ENCODE data around the gene CRB1.

The CRB1 gene

GRCh38 chr1:197351821-197352440, 83.9 kb downstream of the CRB1 start:
- ChIA-PET CTCF (no interaction called here), POLR2A (no interaction called here)
- DNase-seq (ENCODE audit: extremely low spot score): no peak
- TF ChIP-seq PKNOX1 (IDR thresholded peaks at IDR 0.05) (0 out of 2 replicates have a peak, but pooled peaks have one; percentile 2), CTBP1 (IDR thresholded peaks at IDR 0.05; ENCODE audit: borderline replicate concordance) (no peak)

DNA sequence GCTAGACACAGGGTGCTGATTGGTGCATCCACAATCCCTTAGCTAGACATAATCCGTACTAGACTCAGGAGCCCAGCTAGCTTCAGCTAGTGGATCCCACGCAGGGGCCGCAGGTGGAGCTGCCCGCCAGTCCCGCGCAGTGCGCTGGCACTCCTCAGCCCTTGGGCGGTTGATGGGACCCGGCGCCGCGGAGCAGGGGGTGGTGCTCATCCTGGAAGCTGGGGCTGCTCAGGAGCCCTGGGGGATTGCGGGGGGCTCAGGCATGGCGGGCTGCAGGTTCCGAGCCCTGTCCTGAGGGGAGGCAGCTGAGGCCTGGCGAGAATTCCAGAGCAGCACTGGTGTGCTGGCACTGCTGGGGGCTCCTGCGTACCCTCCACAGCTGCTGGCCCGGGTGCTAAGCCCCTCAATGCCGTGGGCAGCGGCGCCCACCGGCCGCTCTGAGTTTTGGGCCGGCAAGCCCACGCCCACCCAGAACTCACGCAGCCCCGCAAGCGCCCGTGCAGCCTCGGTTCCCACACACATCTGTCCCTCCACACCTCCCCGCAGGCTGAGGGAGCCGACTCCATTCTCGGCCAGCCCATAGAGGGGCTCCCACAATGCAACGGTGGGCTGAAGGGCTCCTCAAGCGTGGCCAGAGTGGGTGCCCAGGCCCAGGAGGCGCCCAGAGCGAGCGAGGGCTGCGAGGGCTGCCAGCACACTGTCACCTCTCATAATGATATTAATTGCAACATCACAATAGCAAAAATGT, 87.4 kb downstream of the CRB1 start:
- POLR2A ChIA-PET: no interaction called here

DNA sequence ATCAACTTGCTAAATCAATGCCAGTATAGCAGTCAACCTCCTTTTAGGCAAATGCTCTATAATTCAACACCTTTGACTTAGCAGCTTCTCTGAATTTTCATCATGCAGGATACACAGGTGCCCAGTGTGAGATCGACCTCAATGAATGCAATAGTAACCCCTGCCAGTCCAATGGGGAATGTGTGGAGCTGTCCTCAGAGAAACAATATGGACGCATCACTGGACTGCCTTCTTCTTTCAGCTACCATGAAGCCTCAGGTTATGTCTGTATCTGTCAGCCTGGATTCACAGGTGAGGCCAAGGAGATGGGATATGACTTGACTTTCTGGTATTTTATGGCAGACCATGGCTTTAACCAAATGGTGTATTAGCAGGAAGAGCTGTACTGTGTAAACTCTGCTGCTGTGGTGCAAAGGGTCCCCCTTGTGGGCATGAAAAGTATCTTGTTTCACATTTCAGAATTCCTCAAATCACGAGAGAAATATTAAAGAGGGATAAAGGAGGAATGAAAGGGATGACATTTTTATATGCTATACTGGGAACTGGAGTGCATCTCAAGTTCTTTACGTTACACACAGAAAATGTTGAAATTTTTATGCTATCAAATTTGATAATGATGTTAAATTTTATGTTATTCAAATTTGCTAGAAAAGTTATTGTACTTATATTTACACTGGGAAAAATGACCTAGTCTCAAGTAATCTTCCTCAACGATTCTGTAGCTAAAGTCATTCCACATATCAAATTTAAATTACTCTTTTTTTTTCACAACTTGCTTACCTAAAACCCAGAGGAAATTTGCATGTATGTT, 88.9 kb downstream of the CRB1 start:
- TF ChIP-seq ZNF384 (IDR thresholded peaks at IDR 0.05) (no peak), HDGF (IDR thresholded peaks at IDR 0.05; ENCODE audit: borderline replicate concordance) (no peak), FOXK2 (IDR thresholded peaks at IDR 0.05) (no peak)
- ChIA-PET POLR2A (no interaction called here), CTCF (interaction anchor here (0.6 to 1.5 kb wide), 5 partner anchors 12 to 1343 kb away, joined by 3 to 5 read pairs (median 4); no protein-coding TSS in a partner anchor)
- peak; percentile 44 for DNase-seq (ENCODE audit: extremely low spot score)

More for the DNA sequence above, 87.4 kb downstream of the CRB1 start:
- DNase-seq (ENCODE audit: extremely low spot score): no peak
- no peak for TF ChIP-seq ZNF384 (IDR thresholded peaks at IDR 0.05)
- no peak for TF ChIP-seq ELF4 (IDR thresholded peaks at IDR 0.05)
- no peak for TF ChIP-seq CTBP1 (IDR thresholded peaks at IDR 0.05; ENCODE audit: borderline replicate concordance)
- TF ChIP-seq BHLHE40 (IDR thresholded peaks at IDR 0.05; ENCODE audit: borderline replicate concordance): no peak
- TF ChIP-seq SP1 (IDR thresholded peaks at IDR 0.05): no peak
- CTCF ChIA-PET: no interaction called here

- POLR2A ChIA-PET: no interaction called here
- CTCF ChIA-PET: no interaction called here
- no peak for TF ChIP-seq L3MBTL2 (conservative IDR thresholded peaks at IDR 0.05)
- DNase-seq (ENCODE audit: extremely low spot score): no peak
These were observed 90.9 kb downstream of the CRB1 start for GRCh38 chr1:197358959-197359358.

GRCh38 chr1:197360068-197360467, 92.0 kb downstream of the CRB1 start:
- TF ChIP-seq LEF1 (IDR thresholded peaks at IDR 0.05; ENCODE audit: borderline replicate concordance) (no peak), SP1 (IDR thresholded peaks at IDR 0.05) (no peak), HDGF (IDR thresholded peaks at IDR 0.05; ENCODE audit: borderline replicate concordance) (no peak), FOXK2 (IDR thresholded peaks at IDR 0.05) (no peak), ELF4 (IDR thresholded peaks at IDR 0.05) (no peak), CTBP1 (IDR thresholded peaks at IDR 0.05; ENCODE audit: borderline replicate concordance) (no peak), FOXM1 (IDR thresholded peaks at IDR 0.05; ENCODE audit: borderline replicate concordance) (no peak), TARDBP (IDR thresholded peaks at IDR 0.05) (no peak), ARNT (IDR thresholded peaks at IDR 0.05) (no peak), L3MBTL2 (conservative IDR thresholded peaks at IDR 0.05) (no peak), FOXA1 (IDR thresholded peaks at IDR 0.05) (no peak), ZNF384 (IDR thresholded peaks at IDR 0.05) (no peak), NFRKB (IDR thresholded peaks at IDR 0.05) (no peak)
- no peak for DNase-seq (ENCODE audit: extremely low spot score)
- CTCF ChIA-PET: interaction anchor here (1.5 kb wide), 1 partner anchor 9 kb away, joined by 3 read pairs; no protein-coding TSS in a partner anchor
- POLR2A ChIA-PET: no interaction called here

DNA sequence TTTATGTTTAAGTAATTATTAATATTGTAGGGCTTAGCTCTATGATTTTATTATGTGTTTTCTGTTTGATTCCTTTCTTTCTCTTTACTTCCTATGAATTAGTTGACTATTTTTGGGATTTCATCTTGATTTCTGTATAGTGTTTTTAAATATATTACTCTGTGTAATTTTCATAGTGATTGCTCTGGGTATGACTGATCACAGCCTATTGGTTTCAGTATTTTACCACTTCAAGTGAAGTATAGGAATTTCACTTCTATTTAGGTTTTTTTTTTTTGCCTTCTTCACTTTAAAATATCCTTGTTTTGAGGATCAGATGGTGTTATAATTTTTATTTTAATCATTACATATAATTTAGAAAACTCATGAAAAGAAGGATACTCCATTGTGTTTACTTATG, 94.8 kb downstream of the CRB1 start:
- no peak for DNase-seq (ENCODE audit: extremely low spot score)
- TF ChIP-seq ZNF384 (IDR thresholded peaks at IDR 0.05) (no peak), SP1 (IDR thresholded peaks at IDR 0.05) (no peak), FOXM1 (IDR thresholded peaks at IDR 0.05; ENCODE audit: borderline replicate concordance) (no peak), FOXK2 (IDR thresholded peaks at IDR 0.05) (no peak), SUZ12 (IDR thresholded peaks at IDR 0.05) (no peak)
- ChIA-PET CTCF (interaction anchor here (0.6 kb wide), 1 partner anchor 160 kb away, joined by 4 read pairs; no protein-coding TSS in a partner anchor), POLR2A (no interaction called here)

GRCh38 chr1:197363855-197364254, 95.8 kb downstream of the CRB1 start:
- ChIA-PET POLR2A (no interaction called here), CTCF (no interaction called here)
- no peak for DNase-seq (ENCODE audit: extremely low spot score)
- TF ChIP-seq FOXM1 (IDR thresholded peaks at IDR 0.05; ENCODE audit: borderline replicate concordance): no peak
- no peak for TF ChIP-seq NFRKB (IDR thresholded peaks at IDR 0.05)
- TF ChIP-seq TARDBP (IDR thresholded peaks at IDR 0.05): no peak
- TF ChIP-seq ELF4 (IDR thresholded peaks at IDR 0.05): no peak
- TF ChIP-seq BHLHE40 (IDR thresholded peaks at IDR 0.05; ENCODE audit: borderline replicate concordance): no peak
- no peak for TF ChIP-seq ZNF384 (IDR thresholded peaks at IDR 0.05)

DNA sequence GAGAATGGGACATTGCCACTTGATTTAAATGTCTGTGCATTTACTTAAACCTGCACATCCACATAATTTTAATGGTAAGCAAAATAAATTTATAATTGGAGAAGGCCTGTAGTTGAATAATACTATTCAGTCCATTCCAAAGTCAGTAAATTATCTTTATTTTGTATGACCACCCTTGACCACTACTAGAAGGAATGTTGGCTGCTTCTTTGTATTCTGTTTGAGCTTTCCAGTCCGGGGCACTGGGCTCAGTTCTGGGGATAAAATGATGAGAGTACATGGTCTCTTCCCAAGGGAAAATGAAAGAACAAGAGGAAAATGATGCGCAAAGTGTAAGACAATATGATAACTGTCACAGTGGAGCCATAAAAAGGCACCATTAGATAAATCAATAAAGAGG, 98.9 kb downstream of the CRB1 start:
- CTCF ChIA-PET: interaction anchor here (0.6 kb wide), 1 partner anchor 38 kb away, joined by 3 read pairs; no protein-coding TSS in a partner anchor
- TF ChIP-seq BHLHE40 (IDR thresholded peaks at IDR 0.05; ENCODE audit: borderline replicate concordance) (no peak), FOXM1 (IDR thresholded peaks at IDR 0.05; ENCODE audit: borderline replicate concordance) (no peak), CTBP1 (IDR thresholded peaks at IDR 0.05; ENCODE audit: borderline replicate concordance) (no peak), TARDBP (IDR thresholded peaks at IDR 0.05) (no peak), L3MBTL2 (conservative IDR thresholded peaks at IDR 0.05) (no peak), SP1 (IDR thresholded peaks at IDR 0.05) (no peak), PKNOX1 (IDR thresholded peaks at IDR 0.05) (no peak), FOXA1 (IDR thresholded peaks at IDR 0.05) (no peak), NFRKB (IDR thresholded peaks at IDR 0.05) (no peak), ELF4 (IDR thresholded peaks at IDR 0.05) (no peak), SUZ12 (IDR thresholded peaks at IDR 0.05) (no peak), ARNT (IDR thresholded peaks at IDR 0.05) (no peak), FOXK2 (IDR thresholded peaks at IDR 0.05) (no peak), HDGF (IDR thresholded peaks at IDR 0.05; ENCODE audit: borderline replicate concordance) (no peak), ZNF384 (IDR thresholded peaks at IDR 0.05) (no peak), LEF1 (IDR thresholded peaks at IDR 0.05; ENCODE audit: borderline replicate concordance) (no peak)
- no peak for DNase-seq (ENCODE audit: extremely low spot score)
- POLR2A ChIA-PET: no interaction called here
